GM23338 (cell line): ENCODE measurements around the gene COTL1. TPM values are rescaled to one million over a fixed set of nuclear protein-coding genes. Genes with fewer than 3 reads are reported as not detected.
A peak's percentile ranks its signal among the peaks of the same experiment; 100 is the strongest.
"Not testable (repeated sequence)": the region's sequence is repeated elsewhere in the genome, so short reads cannot be mapped to it uniquely, and the experiment has no call there.

Source experiments
- ATAC-seq: fragments of 200-7000 bp; cut with Tn5 transposase; 3 replicates; pipeline ENCODE4 v1.9.1; 2020
- DNase-seq: peaks from one replicate; pipeline ENCODE4 v3.0.0-alpha.2; 2015; ENCODE audit warnings: low spot score
- H2AFZ ChIP-seq: fragments of 200-600 bp; sonication (generic); 2 replicates; pipeline ENCODE4 v1.8.0; 2016; ENCODE audit warnings: antibody characterized with exemption, mild to moderate bottlenecking, moderate library complexity
- H3F3A ChIP-seq: fragments of 200-600 bp; sonication (generic); replicated peaks from 2 replicates; pipeline ENCODE4 v1.8.0; 2017; ENCODE audit warnings: antibody characterized with exemption, mixed run types, low read depth
- H3K27ac ChIP-seq: fragments of 200-600 bp; sonication (generic); 2 replicates; pipeline ENCODE4 v1.6.1; 2016; ENCODE audit warnings: low read depth
- H3K27me3 ChIP-seq: fragments of 200-600 bp; sonication (generic); 2 replicates; pipeline ENCODE4 v1.8.0; 2016; ENCODE audit warnings: mild to moderate bottlenecking, mixed run types, moderate library complexity; ENCODE audit not compliant: insufficient read depth
- H3K36me3 ChIP-seq: fragments of 200-600 bp; sonication (generic); 2 replicates; pipeline ENCODE4 v1.8.0; 2016; ENCODE audit warnings: mild to moderate bottlenecking; ENCODE audit not compliant: insufficient read depth
- H3K4me1 ChIP-seq: fragments of 200-600 bp; sonication (generic); 2 replicates; pipeline ENCODE4 v1.8.0; 2016; ENCODE audit warnings: mild to moderate bottlenecking, moderate library complexity; ENCODE audit not compliant: insufficient read depth
- H3K4me2 ChIP-seq: fragments of 200-600 bp; sonication (generic); 2 replicates; pipeline ENCODE4 v1.7.1; 2017; ENCODE audit warnings: mixed run types
- H3K4me3 ChIP-seq: fragments of 200-600 bp; sonication (generic); 2 replicates; pipeline ENCODE4 v1.6.1; 2016; ENCODE audit warnings: mixed run types
- H3K79me2 ChIP-seq: fragments of 200-600 bp; sonication (generic); replicated peaks from 2 replicates; pipeline ENCODE4 v1.8.0; 2017; ENCODE audit warnings: mild to moderate bottlenecking; ENCODE audit not compliant: insufficient read depth
- H3K9me2 ChIP-seq: fragments of 200-600 bp; sonication (generic); 2 replicates; pipeline ENCODE4 v1.8.0; 2017; ENCODE audit not compliant: insufficient read depth
- H4K20me1 ChIP-seq: fragments of 200-600 bp; sonication (generic); replicated peaks from 2 replicates; pipeline ENCODE4 v1.8.0; 2017; ENCODE audit warnings: mild to moderate bottlenecking; ENCODE audit not compliant: insufficient read depth
- H3K27ac Mint-ChIP-seq: 2 replicates; pipeline ENCODE4 v1.8.0; 2020; ENCODE audit warnings: inconsistent platforms, mild to moderate bottlenecking, moderate library complexity, mixed read lengths
- H3K27me3 Mint-ChIP-seq: 3 replicates; pipeline ENCODE4 v1.8.0; 2022; ENCODE audit warnings: low read depth, mild to moderate bottlenecking, moderate library complexity, mixed read lengths, inconsistent platforms; ENCODE audit not compliant: insufficient read depth, poor library complexity
- H3K36me3 Mint-ChIP-seq: 3 replicates; pipeline ENCODE4 v1.8.0; 2021; ENCODE audit warnings: low read depth, mild to moderate bottlenecking, inconsistent platforms, moderate library complexity, mixed read lengths
- H3K4me1 Mint-ChIP-seq: 3 replicates; pipeline ENCODE4 v1.8.0; 2020; ENCODE audit warnings: mild to moderate bottlenecking, inconsistent platforms, mixed read lengths
- H3K4me3 Mint-ChIP-seq: 3 replicates; pipeline ENCODE4 v1.8.0; 2021; ENCODE audit warnings: moderate library complexity, mild to moderate bottlenecking, inconsistent platforms, mixed read lengths
- H3K9me3 Mint-ChIP-seq: 3 replicates; pipeline ENCODE4 v1.8.0; 2020; ENCODE audit warnings: moderate library complexity, mild to moderate bottlenecking, inconsistent platforms, mixed read lengths
- CREB1 ChIP-seq: fragments of 250-450 bp; sonication (Bioruptor Pico); IDR thresholded peaks from 2 replicates; pipeline ENCODE4 v1.5.0; 2020; ENCODE audit warnings: low read depth, mild to moderate bottlenecking, moderate library complexity
- CTCF ChIP-seq, 2 experiments: fragments of 200-600 bp in 1 of 2; sonication (generic) in 1 of 2; conservative IDR thresholded peaks; 2 replicates each; pipeline versions ENCODE4 v1.5.1 to v1.6.1; 2016 to 2017; ENCODE audit warnings: antibody characterized with exemption in 2 of 2, low read depth in 2 of 2, mild to moderate bottlenecking in 2 of 2, moderate library complexity in 1 of 2
- EZH2 ChIP-seq: fragments of 200-600 bp; sonication (generic); IDR thresholded peaks from one replicate; pipeline ENCODE4 v1.8.0; 2017; ENCODE audit warnings: antibody characterized with exemption, mild to moderate bottlenecking, low read depth; ENCODE audit not compliant: unreplicated experiment
- EZH2phosphoT487 ChIP-seq: fragments of 200-600 bp; sonication (generic); IDR thresholded peaks from one replicate; pipeline ENCODE4 v1.8.1; 2018; ENCODE audit warnings: antibody characterized with exemption; ENCODE audit not compliant: unreplicated experiment
- NANOG ChIP-seq: IDR thresholded peaks from 2 replicates; pipeline ENCODE4 v1.6.1; 2016; ENCODE audit warnings: antibody characterized with exemption, borderline replicate concordance
- POLR2AphosphoS5 ChIP-seq: IDR thresholded peaks from 2 replicates; pipeline ENCODE4 v1.6.1; 2016; ENCODE audit warnings: antibody characterized with exemption, low read depth
- REST ChIP-seq: IDR thresholded peaks from one replicate; pipeline ENCODE4 v1.6.1; 2018; ENCODE audit warnings: antibody characterized with exemption; ENCODE audit not compliant: unreplicated experiment
- STAT1 ChIP-seq: IDR thresholded peaks from one replicate; pipeline ENCODE4 v1.6.1; 2016; ENCODE audit warnings: antibody characterized with exemption; ENCODE audit not compliant: unreplicated experiment
- ZNF114 ChIP-seq: fragments of 250-450 bp; sonication (Bioruptor Pico); IDR thresholded peaks from 2 replicates; pipeline ENCODE4 v1.5.0; 2020; ENCODE audit warnings: mild to moderate bottlenecking, moderate library complexity
- ZNF331 ChIP-seq: fragments of 250-450 bp; sonication (Bioruptor Pico); IDR thresholded peaks from 2 replicates; pipeline ENCODE4 v1.5.0; 2020; ENCODE audit warnings: low read depth, mild to moderate bottlenecking, moderate library complexity
- ZNF462 ChIP-seq: fragments of 250-450 bp; sonication (Bioruptor Pico); IDR thresholded peaks from 2 replicates; pipeline ENCODE4 v1.5.0; 2020; ENCODE audit warnings: mild to moderate bottlenecking, moderate library complexity
- polyA plus RNA-seq: library from polyadenylated mRNA; unstranded; fragments of >200 nt; fragmentation: Nextera tagmentation; extraction: Ambion mirVana; gene quantifications from 2 replicates; pipeline ENCODE4 v1.2.1, GENCODE V29; 2016
- total RNA-seq: library from RNA; depleted of rRNA; stranded (reverse); fragments of >200 nt; shearing (Covaris generic); gene quantifications from 2 replicates; pipeline ENCODE4 v1.2.3, GENCODE V29; 2014

COTL1 gene
- total and polyA plus RNA-seq, 2 experiments from 2014 or later = 117 to 166 TPM

GRCh38 chr16:84558850-84559249 is 59.0 kb downstream of the COTL1 start:
- not testable (repeated sequence) for H3K4me3 Mint-ChIP-seq, H3K9me2 ChIP-seq

GRCh38 chr16:84557504-84557903 is 60.4 kb downstream of the COTL1 start:
- Mint-ChIP-seq H3K4me3 (no peak overlapping the region), H3K36me3 (no peaks in the 10 kb centered on the region; the same call in 2 of the 3 replicates), H3K27ac (peak overlapping the region; percentile 59; the same call in 1 of the 2 replicates), H3K9me3 (no peaks in the 10 kb centered on the region), H3K4me1 (peaks cover 52% of the 10 kb centered on the region), H3K27me3 (peaks cover 20% of the 10 kb centered on the region)
- Histone ChIP-seq H3K79me2 (no peaks in the 10 kb centered on the region), H3K4me3 (no peak overlapping the region), H3K36me3 (no peaks in the 10 kb centered on the region), H3K9me2 (no peaks in the 10 kb centered on the region), H3F3A (peaks cover 15% of the 10 kb centered on the region; the same call in 1 of the 2 replicates), H3K4me2 (no peak overlapping the region), H3K27ac (peak overlapping the region; percentile 1; the same call in 1 of the 2 replicates), H4K20me1 (no peaks in the 10 kb centered on the region), H3K27me3 (no peaks in the 10 kb centered on the region), H2AFZ (no peak overlapping the region), H3K4me1 (peaks cover 41% of the 10 kb centered on the region)
- ATAC-seq (peak; percentile 34), DNase-seq (peak; percentile 50)
- TF ChIP-seq STAT1 = no peak
- TF ChIP-seq ZNF331 (CRISPR knock-in tag) = no peak
- TF ChIP-seq ZNF114 = no peak
- TF ChIP-seq CREB1 (CRISPR knock-in tag) = no peak
- TF ChIP-seq EZH2phosphoT487 = no peak
- TF ChIP-seq CTCF (conservative IDR thresholded peaks at IDR 0.05; ENCODE audit: low read depth in 2 of 2) = no peak
- TF ChIP-seq POLR2AphosphoS5 = no peak
- TF ChIP-seq NANOG = no peak
- no peak for TF ChIP-seq REST
- no peak for TF ChIP-seq EZH2
- no peak for TF ChIP-seq ZNF462 (CRISPR knock-in tag)

More at GRCh38 chr16:84558850-84559249, 59.0 kb downstream of the COTL1 start:
- not testable (repeated sequence) for H3K27ac Mint-ChIP-seq, H4K20me1 ChIP-seq, H3K27ac ChIP-seq, H3K36me3 Mint-ChIP-seq, H3K4me3 ChIP-seq, H2AFZ ChIP-seq, DNase-seq, ATAC-seq, H3K4me2 ChIP-seq, H3K9me3 Mint-ChIP-seq, H3K36me3 ChIP-seq, H3K79me2 ChIP-seq, H3K27me3 ChIP-seq
- Histone ChIP-seq H3F3A (peaks cover 15% of the 10 kb centered on the region; the same call in 1 of the 2 replicates), H3K4me1 (peaks cover 41% of the 10 kb centered on the region)
- H3K4me1 Mint-ChIP-seq = peaks cover 54% of the 10 kb centered on the region
- H3K27me3 Mint-ChIP-seq = peaks cover 21% of the 10 kb centered on the region
